Mucosa of stomach (tissue), 1 donor: ENCODE data around the gene GALNT2.

ENCODE experiments used
- H3K27me3 ChIP-seq: one replicate; pipeline ENCODE4 v1.7.0; 2013; ENCODE audit warnings: mild to moderate bottlenecking, low read length; ENCODE audit not compliant: control insufficient read depth, insufficient read depth
- H3K36me3 ChIP-seq: one replicate; pipeline ENCODE4 v1.7.0; 2013; ENCODE audit warnings: low read length; ENCODE audit not compliant: control insufficient read depth, insufficient read depth
- H3K4me1 ChIP-seq: one replicate; pipeline ENCODE4 v1.7.0; 2013; ENCODE audit warnings: mild to moderate bottlenecking, low read length; ENCODE audit not compliant: control insufficient read depth, insufficient read depth
- H3K4me3 ChIP-seq: one replicate; pipeline ENCODE4 v1.7.0; 2013; ENCODE audit warnings: low read length
- H3K9ac ChIP-seq: one replicate; pipeline ENCODE4 v1.7.0; 2013; ENCODE audit warnings: mild to moderate bottlenecking, low read length, moderate library complexity
- H3K9me3 ChIP-seq: one replicate; pipeline ENCODE4 v1.7.0; 2013; ENCODE audit warnings: mild to moderate bottlenecking, low read length, moderate library complexity; ENCODE audit not compliant: control insufficient read depth
- donor health status: Pancreatic carcinoma.

GALNT2 gene

DNA sequence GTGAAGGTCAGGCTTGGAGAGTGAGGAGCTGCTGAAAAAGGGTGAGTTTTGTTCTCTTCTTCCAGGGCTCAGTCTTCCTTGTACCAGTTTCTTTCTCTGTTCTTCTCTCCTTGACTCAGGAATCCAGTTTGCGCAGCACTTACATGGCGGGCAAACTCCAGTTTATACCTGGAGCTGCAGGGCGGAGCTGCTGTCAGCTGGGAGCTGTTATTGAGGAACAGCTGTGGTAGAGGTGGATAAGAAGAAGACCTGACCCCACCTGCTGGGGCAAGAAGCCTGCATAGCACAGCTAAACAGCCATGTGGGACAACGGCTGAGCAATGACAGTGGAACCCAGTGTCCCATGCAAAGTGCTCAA is 46.2 kb downstream of the GALNT2 start:
- Histone ChIP-seq H3K36me3 (no peaks in the 10 kb centered on the region), H3K4me3 (no peak overlapping the region), H3K9ac (no peak overlapping the region), H3K4me1 (peaks cover 51% of the 10 kb centered on the region), H3K9me3 (no peaks in the 10 kb centered on the region), H3K27me3 (no peaks in the 10 kb centered on the region)

DNA sequence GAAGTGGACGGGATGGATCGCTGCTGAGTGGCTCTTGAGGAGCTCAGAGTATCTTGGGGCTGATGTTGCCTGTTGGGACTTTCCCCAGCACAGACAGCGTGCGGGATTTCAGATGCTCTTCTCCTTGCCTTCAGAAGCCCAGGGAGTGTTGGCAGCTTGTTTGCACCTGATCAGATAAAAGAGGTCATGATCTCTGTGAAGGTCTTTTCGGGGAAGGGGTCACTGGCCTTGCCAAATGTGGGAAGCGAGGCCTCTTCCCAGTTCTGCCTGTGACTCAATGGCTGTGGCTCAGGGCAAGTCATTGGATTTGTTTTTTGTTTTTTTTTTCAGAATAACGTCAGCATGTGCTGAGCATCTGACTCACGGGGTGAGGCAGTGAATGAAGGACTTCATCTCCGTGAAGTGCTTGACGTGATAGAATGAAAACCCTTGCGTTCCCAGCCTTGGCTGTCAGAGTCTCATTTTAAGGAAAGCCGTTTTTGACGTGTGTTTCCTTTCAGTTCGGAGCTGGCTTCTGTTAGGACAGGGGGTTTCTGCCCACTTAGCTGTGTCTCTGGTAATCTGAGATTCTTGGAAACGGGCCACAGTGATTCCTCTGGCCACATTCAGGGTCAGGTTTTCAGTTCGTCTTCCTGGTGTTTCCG is 46.7 kb downstream of the GALNT2 start:
- no peaks in the 10 kb centered on the region for H3K9me3 ChIP-seq
- H3K4me1 ChIP-seq, result peaks cover 51% of the 10 kb centered on the region
- H3K27me3 ChIP-seq, result no peaks in the 10 kb centered on the region
- no peaks in the 10 kb centered on the region for H3K36me3 ChIP-seq
- no peak overlapping the region for H3K4me3 ChIP-seq
- H3K9ac ChIP-seq, result no peak overlapping the region

DNA sequence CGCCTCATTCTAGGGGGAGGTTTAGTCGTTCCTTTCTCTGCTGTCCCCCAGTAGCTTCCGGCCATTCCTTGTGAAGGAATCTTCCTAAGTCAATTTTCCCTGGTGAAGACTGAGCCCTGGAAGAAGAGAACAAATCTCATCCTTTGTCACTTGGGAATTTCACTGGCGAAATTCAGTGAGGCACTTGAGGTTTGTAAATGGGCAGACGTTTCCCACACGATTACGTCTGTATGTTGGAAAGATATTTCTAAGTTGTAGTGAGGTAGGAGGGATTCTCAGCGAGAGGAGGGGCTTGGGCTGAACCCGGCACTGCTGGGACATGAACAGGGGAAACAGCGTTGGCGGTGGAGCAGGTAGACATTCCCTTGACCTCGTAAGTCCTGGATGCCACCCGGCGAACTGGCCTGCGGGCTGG is 47.2 kb downstream of the GALNT2 start:
- peaks cover 51% of the 10 kb centered on the region for H3K4me1 ChIP-seq
- H3K4me3 ChIP-seq, result no peak overlapping the region
- no peak overlapping the region for H3K9ac ChIP-seq
- H3K9me3 ChIP-seq, result no peaks in the 10 kb centered on the region
- no peaks in the 10 kb centered on the region for H3K27me3 ChIP-seq
- H3K36me3 ChIP-seq, result no peaks in the 10 kb centered on the region

DNA sequence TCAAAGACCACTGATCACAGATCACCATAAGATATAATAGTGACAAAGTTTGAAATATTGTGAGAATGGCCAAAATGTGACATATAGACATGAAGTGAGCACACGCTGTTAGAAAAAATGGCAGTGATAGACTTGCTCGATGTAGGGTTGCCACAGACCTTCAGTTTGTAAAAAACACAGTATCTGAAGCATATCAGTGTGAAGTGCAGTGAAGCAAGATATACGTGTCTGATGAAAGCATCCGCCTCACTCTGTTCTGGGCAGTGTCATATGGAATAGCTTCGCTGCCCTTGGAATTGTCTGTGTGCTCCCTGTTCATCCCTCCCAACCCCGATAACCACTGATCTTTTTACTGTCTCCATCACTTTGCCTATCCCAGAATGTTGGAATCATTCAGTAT is 50.7 kb downstream of the GALNT2 start:
- H3K4me1 ChIP-seq, result peaks cover 25% of the 10 kb centered on the region
- no peak overlapping the region for H3K9ac ChIP-seq
- H3K27me3 ChIP-seq, result no peaks in the 10 kb centered on the region
- no peaks in the 10 kb centered on the region for H3K36me3 ChIP-seq
- no peak overlapping the region for H3K4me3 ChIP-seq
- H3K9me3 ChIP-seq, result no peaks in the 10 kb centered on the region

DNA sequence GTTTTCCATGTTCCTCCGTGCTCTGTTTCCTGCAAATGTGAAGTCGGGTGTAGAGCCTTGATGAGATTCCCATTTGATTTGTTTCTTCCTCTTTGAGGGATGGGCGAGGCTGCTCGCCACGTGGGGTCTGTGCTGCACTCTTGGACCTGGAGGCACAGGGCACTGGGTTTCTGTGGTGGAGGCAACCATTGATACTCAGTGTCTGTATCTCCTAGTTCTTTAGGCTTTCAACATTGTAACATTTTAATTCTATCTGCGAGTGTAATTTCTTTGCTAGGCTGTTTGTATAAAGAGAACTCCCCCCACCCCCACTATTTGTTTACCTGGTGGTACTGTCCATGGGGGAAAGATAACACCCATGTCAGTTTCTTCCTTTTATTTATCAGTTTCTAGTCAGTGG is 52.3 kb downstream of the GALNT2 start:
- no peak overlapping the region for H3K9ac ChIP-seq
- H3K36me3 ChIP-seq, result no peaks in the 10 kb centered on the region
- no peaks in the 10 kb centered on the region for H3K9me3 ChIP-seq
- peaks cover 15% of the 10 kb centered on the region for H3K4me1 ChIP-seq
- no peak overlapping the region for H3K4me3 ChIP-seq
- no peaks in the 10 kb centered on the region for H3K27me3 ChIP-seq

DNA sequence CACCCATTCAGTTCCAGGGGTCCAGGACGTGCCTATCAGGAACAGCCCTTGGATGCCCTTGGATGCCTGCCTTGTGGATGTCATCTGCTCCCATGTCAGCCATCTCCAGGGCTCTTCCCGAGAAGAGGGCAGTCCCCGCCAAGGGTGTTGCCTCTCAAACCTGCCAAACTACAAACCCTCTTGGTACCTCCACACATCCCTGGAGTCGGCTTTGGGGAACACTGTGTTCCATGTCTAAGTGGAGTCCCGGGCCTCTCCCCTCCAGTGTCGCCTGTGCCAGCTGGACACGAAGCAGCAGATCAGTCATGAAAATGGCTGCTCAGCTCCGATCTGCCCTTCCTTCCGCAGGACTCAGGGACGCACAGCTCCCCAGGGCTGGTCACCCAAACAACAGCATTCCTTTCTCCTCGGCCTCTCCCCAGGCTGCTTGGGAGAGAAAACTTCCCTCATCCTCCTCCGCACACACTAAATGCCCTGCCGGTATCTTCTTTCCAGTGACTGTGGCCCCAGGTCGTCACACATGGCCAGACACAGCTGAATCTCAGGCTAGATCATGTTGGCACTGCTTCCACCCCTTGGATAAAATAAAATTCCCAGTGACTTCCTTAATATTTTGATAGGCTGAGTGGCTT is 53.4 kb downstream of the GALNT2 start:
- no peaks in the 10 kb centered on the region for H3K27me3 ChIP-seq
- no peak overlapping the region for H3K9ac ChIP-seq
- peaks cover 24% of the 10 kb centered on the region for H3K4me1 ChIP-seq
- no peaks in the 10 kb centered on the region for H3K36me3 ChIP-seq
- H3K9me3 ChIP-seq, result no peaks in the 10 kb centered on the region
- H3K4me3 ChIP-seq, result no peak overlapping the region

DNA sequence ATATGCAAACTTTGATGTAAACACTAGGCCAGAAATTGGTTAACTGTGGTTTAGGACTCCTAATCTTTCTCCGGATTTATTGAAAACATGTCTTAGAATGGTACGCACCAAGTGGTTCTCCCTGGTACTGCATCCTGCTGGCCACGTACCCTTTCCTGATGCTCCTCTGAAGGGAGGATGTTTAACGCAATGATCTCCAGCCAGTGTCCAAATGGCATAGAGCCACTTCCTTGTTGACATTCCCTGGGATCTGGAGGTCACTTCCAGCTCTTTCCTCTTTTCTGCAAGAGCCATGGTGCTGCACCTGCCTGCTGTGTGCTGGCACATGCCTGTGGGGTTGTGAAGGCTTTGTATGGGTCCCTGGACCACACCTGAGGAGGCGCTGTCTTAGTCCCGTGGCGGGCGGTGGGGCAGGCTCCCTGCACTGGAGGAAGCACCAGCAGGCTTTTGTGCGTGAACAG is 53.9 kb downstream of the GALNT2 start:
- Histone ChIP-seq H3K4me1 (peaks cover 30% of the 10 kb centered on the region), H3K36me3 (no peaks in the 10 kb centered on the region), H3K4me3 (no peak overlapping the region), H3K9me3 (no peaks in the 10 kb centered on the region), H3K9ac (no peak overlapping the region), H3K27me3 (no peaks in the 10 kb centered on the region)

DNA sequence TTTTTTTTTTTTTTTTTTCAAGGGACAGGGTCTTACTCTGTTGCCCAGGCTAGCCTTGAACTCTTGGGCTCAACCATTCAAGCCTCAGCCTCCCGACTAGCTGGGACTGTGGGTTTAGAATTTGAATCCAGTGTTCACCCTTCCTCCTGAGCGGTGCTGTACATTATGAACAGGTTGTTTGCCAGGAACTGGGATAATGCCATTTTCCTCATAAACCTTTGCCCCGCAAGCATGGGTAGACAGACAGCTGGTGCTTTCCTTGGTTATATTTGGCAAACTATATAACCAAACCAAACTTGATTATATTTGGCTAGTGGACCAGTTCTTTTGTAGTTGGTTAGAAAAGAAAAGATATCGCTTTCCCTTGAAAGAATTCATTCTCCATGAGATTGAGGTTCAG is 54.9 kb downstream of the GALNT2 start:
- no peaks in the 10 kb centered on the region for H3K27me3 ChIP-seq
- H3K4me3 ChIP-seq, result no peak overlapping the region
- H3K4me1 ChIP-seq, result peaks cover 23% of the 10 kb centered on the region
- no peak overlapping the region for H3K9ac ChIP-seq
- H3K9me3 ChIP-seq, result no peaks in the 10 kb centered on the region
- no peaks in the 10 kb centered on the region for H3K36me3 ChIP-seq

DNA sequence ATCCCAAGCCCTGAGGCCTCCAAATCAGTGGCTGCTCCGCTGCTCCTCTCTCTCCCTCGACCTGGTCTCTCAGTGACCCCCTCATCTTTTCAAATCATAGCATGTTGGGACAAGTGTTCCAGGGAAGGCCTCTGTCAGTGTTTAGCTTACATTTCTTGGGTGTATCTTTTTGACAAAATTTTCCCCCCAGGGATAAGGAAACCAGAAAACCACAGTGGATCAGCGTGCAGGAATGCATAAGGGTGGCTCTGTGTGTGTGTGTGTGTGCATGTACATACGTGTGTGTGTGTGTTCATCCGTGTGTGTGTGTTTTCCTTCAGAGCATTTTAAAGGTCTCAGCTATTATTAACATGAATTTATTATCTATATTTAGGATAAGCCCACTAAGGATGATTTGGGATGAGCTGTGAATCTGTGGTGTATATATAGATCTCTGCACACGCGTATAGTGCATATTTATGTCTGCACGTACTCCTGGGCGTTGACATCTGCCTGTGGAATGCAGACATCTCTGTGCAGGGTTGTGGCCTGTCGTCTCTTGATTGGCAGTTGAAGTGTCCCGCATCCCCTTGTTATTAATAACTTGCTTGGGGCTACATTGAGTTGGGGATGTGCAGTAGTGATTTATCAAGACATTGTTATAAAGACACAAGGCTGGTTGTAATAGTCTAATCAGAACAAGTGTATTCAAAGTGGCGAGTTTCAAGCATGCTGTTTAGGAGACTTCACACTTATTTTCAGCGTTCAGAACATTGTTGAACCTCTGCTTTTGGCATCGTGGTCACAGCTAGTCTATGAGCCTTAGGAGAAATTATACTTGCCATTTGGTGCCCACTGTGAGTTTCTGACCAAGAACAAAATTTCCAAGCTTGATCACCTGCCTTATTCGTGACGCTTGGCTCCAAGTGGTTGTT is 55.6 kb downstream of the GALNT2 start:
- Histone ChIP-seq H3K27me3 (no peaks in the 10 kb centered on the region), H3K9ac (no peak overlapping the region), H3K36me3 (no peaks in the 10 kb centered on the region), H3K4me1 (peaks cover 16% of the 10 kb centered on the region), H3K9me3 (no peaks in the 10 kb centered on the region), H3K4me3 (no peak overlapping the region)

DNA sequence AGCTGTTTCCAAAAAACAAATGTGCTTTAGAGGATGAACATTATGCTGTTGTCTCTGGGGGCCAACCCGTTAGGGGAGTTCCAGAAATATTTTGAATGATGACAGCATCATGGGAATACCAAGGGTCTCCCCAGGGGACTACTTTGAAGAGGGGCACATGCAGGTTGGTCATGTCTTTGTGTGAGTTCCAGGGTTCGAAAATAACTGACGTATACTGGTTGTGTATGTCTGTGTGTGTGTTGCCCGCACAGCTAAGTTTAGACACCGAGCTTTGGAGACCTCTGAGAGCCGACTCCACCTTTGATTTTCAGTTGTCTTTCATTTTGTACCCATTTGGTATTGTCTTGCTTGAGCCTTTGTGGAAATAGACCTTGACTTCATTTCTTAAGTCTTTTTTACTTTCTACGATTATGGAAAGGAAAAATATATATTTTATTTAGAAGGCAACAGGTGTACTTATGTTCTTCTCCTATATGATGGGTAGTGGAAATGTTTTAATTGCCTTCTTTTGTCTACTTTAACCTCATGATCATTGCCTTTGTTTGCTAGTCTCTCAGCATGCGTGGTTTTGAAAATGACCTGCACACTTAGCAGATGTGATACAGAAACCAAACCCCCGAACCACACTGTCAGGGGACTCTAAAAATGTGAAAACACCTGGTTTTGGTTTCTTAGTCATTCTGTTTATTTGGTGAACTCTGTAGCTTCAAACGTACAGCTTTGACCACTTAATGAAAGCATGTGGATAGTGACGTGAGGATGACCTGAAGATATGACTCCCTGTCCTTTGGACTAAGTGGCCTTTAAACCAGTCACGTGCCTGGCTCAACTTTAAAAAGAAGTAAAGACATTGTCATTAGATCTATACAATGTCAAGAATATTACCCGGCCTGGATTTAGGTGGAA is 56.5 kb downstream of the GALNT2 start:
- Histone ChIP-seq H3K27me3 (no peaks in the 10 kb centered on the region), H3K4me1 (peaks cover 16% of the 10 kb centered on the region), H3K4me3 (no peak overlapping the region), H3K9ac (no peak overlapping the region), H3K36me3 (no peaks in the 10 kb centered on the region), H3K9me3 (no peaks in the 10 kb centered on the region)

DNA sequence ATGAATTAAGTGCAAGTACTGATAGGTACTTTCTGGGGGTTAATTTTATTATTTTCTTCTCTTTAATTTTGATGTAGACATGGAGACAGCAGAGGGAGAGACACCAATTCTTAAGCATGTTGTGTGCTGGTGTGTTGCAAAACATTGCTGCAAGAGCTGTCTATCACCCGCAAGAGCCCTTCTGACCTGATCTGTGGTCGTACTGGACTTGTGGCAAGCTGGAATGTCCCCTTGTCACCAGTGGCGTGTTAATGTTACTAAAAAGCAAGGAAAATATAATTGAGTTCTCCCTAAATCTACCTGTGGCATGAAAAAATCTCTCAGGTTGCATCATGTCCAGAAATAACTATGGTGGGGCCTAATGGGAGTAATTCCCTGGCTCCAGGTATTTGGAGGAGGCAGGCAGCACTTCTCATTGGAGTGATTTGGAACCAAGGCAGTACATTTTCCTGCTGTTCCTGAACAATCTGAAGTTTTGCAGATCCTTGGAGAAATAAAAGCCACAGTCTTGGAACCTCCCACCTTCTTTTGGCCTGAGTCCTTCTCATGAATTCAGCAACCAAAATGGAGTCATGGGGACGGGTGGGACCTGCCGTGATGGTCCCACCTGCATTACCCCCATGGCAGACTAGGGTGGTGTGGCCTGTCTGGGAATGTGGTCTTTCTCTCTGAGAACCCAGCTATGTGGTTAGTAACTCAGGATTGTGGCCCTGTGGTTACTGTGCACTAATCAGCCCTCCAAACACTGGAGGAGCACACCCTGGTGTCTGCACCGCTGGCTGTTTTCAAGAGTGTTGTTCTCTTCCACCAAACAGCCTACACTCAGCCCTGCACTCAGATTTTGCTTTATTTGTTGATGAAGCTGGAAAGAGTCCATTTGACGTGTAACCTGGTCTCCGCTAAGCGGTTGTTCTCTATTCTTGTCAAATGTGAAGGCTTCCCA is 57.4 kb downstream of the GALNT2 start:
- H3K4me3 ChIP-seq, result no peak overlapping the region

More for the DNA sequence above, 57.4 kb downstream of the GALNT2 start:
- Histone ChIP-seq H3K9ac (no peak overlapping the region), H3K4me1 (peaks cover 16% of the 10 kb centered on the region), H3K36me3 (no peaks in the 10 kb centered on the region), H3K9me3 (no peaks in the 10 kb centered on the region), H3K27me3 (no peaks in the 10 kb centered on the region)
